CD4-positive, alpha-beta T cell (primary cell): ENCODE data around the gene GPR4. TPM values are rescaled to one million over a fixed set of nuclear protein-coding genes. Genes with fewer than 3 reads are reported as not detected.

Source experiments
- ATAC-seq: fragments of 200-7000 bp; cut with Tn5 transposase; one replicate; pipeline ENCODE4 v1.10.0; 2022; ENCODE audit warnings: mild to moderate bottlenecking; ENCODE audit not compliant: poor library complexity
- CTCF ChIA-PET: fragments of 350-600 bp; sonication (Branson Sonifier 250); formaldehyde crosslinking; loops from one replicate; lab custom pipeline; 2021; ENCODE audit warnings: antibody characterized with exemption, inconsistent platforms; lab: Charles Lee
- POLR2A ChIA-PET: fragments of 350-600 bp; sonication (Branson Sonifier 250); formaldehyde crosslinking; loops from one replicate; lab custom pipeline; 2021; ENCODE audit warnings: antibody characterized with exemption, inconsistent platforms; lab: Charles Lee
- DNase-seq, 14 experiments: peaks; one replicate each; pipeline ENCODE4 v3.0.0-alpha.2; 2013 to 2020; ENCODE audit warnings: mixed read lengths in 2 of 14
- H3K27ac ChIP-seq, 2 donors: one replicate each; pipeline versions ENCODE4 v1.5.1 to v1.7.0; 2013; ENCODE audit warnings: low read length in 2 of 2, low read depth in 1 of 2, mild to moderate bottlenecking in 1 of 2
- H3K27me3 ChIP-seq, 2 experiments: 1 replicate in 1 of 2; 2 replicates in 1 of 2; pipeline versions ENCODE4 v1.6.1 to v1.7.0; 2013; ENCODE audit warnings: low read length in 2 of 2, control low read depth in 1 of 2, mild to moderate bottlenecking in 1 of 2, moderate library complexity in 1 of 2; ENCODE audit not compliant: insufficient read depth in 2 of 2, control insufficient read depth in 1 of 2
- H3K36me3 ChIP-seq: one replicate; pipeline ENCODE4 v1.6.1; 2013; ENCODE audit warnings: low read length, control low read depth; ENCODE audit not compliant: insufficient read depth
- H3K4me1 ChIP-seq: one replicate; pipeline ENCODE4 v1.6.1; 2013; ENCODE audit warnings: low read length, control low read depth; ENCODE audit not compliant: insufficient read depth
- H3K4me3 ChIP-seq: one replicate; pipeline ENCODE4 v1.5.1; 2013; ENCODE audit warnings: mild to moderate bottlenecking, low read length, moderate library complexity
- H3K9me3 ChIP-seq, 2 experiments: 1 replicate in 1 of 2; 2 replicates in 1 of 2; pipeline versions ENCODE4 v1.6.1 to v1.7.0; 2013; ENCODE audit warnings: low read length in 2 of 2, mild to moderate bottlenecking in 2 of 2, control low read depth in 1 of 2, moderate library complexity in 1 of 2; ENCODE audit not compliant: control insufficient read depth in 1 of 2, insufficient read depth in 1 of 2
- H3K27ac Mint-ChIP-seq: one replicate; pipeline ENCODE4 v1.8.0; 2020; ENCODE audit warnings: mixed read lengths
- H3K27me3 Mint-ChIP-seq: one replicate; pipeline ENCODE4 v1.8.0; 2021; ENCODE audit warnings: mixed read lengths
- H3K36me3 Mint-ChIP-seq: one replicate; pipeline ENCODE4 v1.8.0; 2021; ENCODE audit warnings: low read depth, mixed read lengths
- H3K4me1 Mint-ChIP-seq: one replicate; pipeline ENCODE4 v1.8.0; 2021; ENCODE audit warnings: low read depth, mixed read lengths
- H3K4me3 Mint-ChIP-seq: one replicate; pipeline ENCODE4 v1.8.0; 2020; ENCODE audit warnings: mild to moderate bottlenecking, mixed read lengths
- H3K9me3 Mint-ChIP-seq: one replicate; pipeline ENCODE4 v1.8.0; 2020; ENCODE audit warnings: mixed read lengths
- CTCF ChIP-seq: fragments of 200-600 bp; IDR thresholded peaks from one replicate; pipeline ENCODE4 v1.8.0; 2022; ENCODE audit warnings: antibody characterized with exemption, mild to moderate bottlenecking
- intact Hi-C, 2 experiments: fragments of 100-400 bp; cut with DNase I in 1 of 2; cut with micrococcal nuclease in 1 of 2; formaldehyde crosslinking; loops; one replicate each; pipeline versions ENCODE4 v1.15.1 to v1.9.0; 2023 to 2025; cut with DNase I, micrococcal nuclease
- total RNA-seq, 174 experiments: library from RNA in 2 of 174; stranded (reverse) in 2 of 174; gene quantifications; one replicate each; pipeline ENCODE4 v1.2.3 and lab custom pipeline; 2021 to 2026

The GPR4 gene
- total RNA-seq, 2 experiments from 2014 or later = not detected

DNA sequence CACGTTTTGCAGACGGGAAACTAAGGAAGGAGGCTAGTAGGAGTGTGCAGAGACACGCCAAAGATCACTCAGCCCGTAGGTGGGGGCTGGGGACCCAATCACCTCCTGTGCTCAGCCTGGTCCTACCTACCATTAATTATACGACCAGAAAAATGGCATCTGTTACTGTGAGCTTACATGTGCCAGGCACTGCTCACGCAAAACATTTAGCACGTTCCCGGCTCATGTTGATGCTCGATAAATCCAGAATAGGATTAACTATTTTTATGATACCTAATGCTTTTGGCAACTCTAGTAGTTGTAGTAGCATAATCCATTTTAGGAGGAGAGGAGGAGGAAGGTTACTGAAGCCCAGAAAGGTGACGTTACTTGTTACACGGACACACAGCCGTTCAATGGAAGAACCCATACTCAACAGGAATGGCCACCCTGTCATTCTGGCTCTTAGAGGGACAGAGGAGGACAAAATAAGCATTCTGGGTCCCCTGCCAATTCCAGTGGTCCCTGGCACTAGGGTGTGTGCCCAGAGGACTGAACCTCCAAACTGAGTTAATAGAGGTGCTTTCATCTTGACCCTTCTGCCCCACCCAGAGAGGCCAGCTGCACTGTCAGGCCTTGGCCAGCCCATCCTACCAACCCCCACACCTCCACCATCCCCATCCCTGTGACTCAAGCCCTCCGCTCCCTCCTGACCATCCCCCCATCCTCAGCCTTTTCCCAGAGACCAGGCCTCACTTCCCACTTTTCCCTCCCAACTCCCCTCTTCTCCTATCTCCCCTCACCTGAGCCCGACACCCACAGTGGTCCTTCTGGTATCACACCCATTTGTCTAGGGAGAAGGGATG, 42.1 kb upstream of the GPR4 start:
- TF ChIP-seq CTCF = no peak
- ATAC-seq = no peak
- H3K36me3 Mint-ChIP-seq = no peaks in the 10 kb centered on the region
- POLR2A ChIA-PET = interaction anchor here (1.1 kb wide), 1 partner anchor 148 kb away, joined by 3 read pairs; the partner anchor contains the start of gene RTN2
- CTCF ChIA-PET = interaction anchor here (1.4 to 3.9 kb wide), 4 partner anchors 25 to 204 kb away, joined by 6 to 35 read pairs (median 14); partner anchors contain the start of gene GIPR
- peak in 1 of 14 experiments; percentile 40 for DNase-seq
- H3K4me3 Mint-ChIP-seq = peak overlapping the region; percentile 12
- no peaks in the 10 kb centered on the region for H3K27me3 Mint-ChIP-seq
- Histone ChIP-seq H3K36me3 (no peaks in the 10 kb centered on the region), H3K27me3 (no peaks in the 10 kb centered on the region), H3K4me1 (peaks cover 65% of the 10 kb centered on the region), H3K9me3 (no peaks in the 10 kb centered on the region), H3K4me3 (no peak overlapping the region), H3K27ac (no peak overlapping the region)
- H3K4me1 Mint-ChIP-seq = peaks cover 52% of the 10 kb centered on the region
- H3K27ac Mint-ChIP-seq = no peak overlapping the region
- intact Hi-C loops = loop anchor here (1.0 to 5.0 kb wide), 7 partner anchors 37 to 217 kb away; partner anchors contain the start of genes QPCTL (in 1 of the 2), SNRPD2 (in 1 of the 2) and VASP (in 1 of the 2)
- no peaks in the 10 kb centered on the region for H3K9me3 Mint-ChIP-seq

DNA sequence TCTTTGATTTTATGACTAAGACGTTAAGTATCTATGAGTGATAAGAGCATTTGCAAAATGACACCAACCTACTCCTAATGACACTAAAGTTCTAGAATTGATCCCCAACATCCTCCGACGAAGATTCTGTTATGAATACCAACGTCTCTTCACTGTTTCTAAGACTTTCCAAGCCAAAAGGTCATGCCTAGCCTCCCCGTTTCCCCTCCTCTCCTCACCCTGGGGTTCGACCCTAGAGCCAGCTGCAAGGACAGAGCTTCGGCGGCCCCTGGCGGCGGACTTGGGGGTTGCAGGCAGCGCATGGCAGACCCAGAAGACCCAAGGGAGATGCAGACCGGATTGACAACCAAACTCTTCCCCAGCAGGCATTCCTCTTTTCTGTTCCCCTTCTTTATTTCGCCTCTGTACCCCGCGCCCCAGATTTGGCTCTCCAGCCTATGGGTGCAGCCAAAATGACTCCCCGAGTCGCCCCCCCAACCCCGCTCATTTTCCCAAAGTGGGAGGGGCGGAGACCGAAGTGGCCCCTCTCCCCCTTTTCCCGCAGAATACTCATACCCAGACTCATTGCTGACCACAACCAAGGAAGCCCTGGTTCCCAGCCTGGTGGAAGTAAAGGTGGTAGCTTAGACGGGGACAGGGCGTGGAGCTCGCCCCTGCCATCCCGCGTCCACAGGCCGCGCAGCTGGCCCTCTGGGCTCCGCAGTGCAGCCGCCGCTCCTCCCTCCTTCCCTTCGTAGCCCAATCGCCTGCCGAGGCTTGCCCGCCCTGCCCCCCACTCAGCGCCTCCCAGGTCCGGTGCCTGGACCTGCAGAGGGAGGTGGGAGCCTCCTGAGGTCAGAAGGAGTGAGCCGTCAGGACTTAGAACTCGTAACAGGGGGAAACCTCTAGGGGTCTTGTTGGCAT, 41.3 kb upstream of the GPR4 start:
- DNase-seq (peak; percentile 77 to 93 (median 88)), ATAC-seq (peak; percentile 35)
- H3K4me1 ChIP-seq = peaks cover 72% of the 10 kb centered on the region
- intact Hi-C loops = loop anchor here (1.0 to 5.0 kb wide), 7 partner anchors 36 to 216 kb away; partner anchors contain the start of genes QPCTL (in 1 of the 2), SNRPD2 (in 1 of the 2) and VASP (in 1 of the 2)
- TF ChIP-seq CTCF = peak; percentile 96
- Mint-ChIP-seq H3K27ac (peak overlapping the region; percentile 72), H3K9me3 (no peaks in the 10 kb centered on the region), H3K27me3 (no peaks in the 10 kb centered on the region), H3K4me3 (peak overlapping the region; percentile 74), H3K4me1 (peaks cover 58% of the 10 kb centered on the region), H3K36me3 (peaks cover 6% of the 10 kb centered on the region)
- CTCF ChIA-PET = interaction anchor here (0.9 to 3.9 kb wide), 25 partner anchors 8 to 239 kb away, joined by 3 to 35 read pairs (median 5); partner anchors contain the start of genes FOSB, GIPR, OPA3 and PPM1N
- POLR2A ChIA-PET = interaction anchor here (0.7 to 2.1 kb wide), 11 partner anchors 30 to 1802 kb away, joined by 3 to 17 read pairs (median 3); partner anchors contain the start of genes PPM1N and RTN2
- H3K27me3 ChIP-seq = no peaks in the 10 kb centered on the region
- H3K4me3 ChIP-seq = peak overlapping the region; percentile 66
- no peaks in the 10 kb centered on the region for H3K9me3 ChIP-seq
- no peaks in the 10 kb centered on the region for H3K36me3 ChIP-seq
- H3K27ac ChIP-seq = peak overlapping the region; percentile 91 to 92
